GM21526 (cell line): Measurements from ENCODE around the gene FLT1.

Experiments
- ATAC-seq: cut with Tn5 transposase; IDR thresholded peaks from one replicate; pipeline ENCODE4 v1.9.1; 2021; ENCODE audit warnings: moderate library complexity; ENCODE audit not compliant: unreplicated experiment, low FRiP score

FLT1 gene

DNA sequence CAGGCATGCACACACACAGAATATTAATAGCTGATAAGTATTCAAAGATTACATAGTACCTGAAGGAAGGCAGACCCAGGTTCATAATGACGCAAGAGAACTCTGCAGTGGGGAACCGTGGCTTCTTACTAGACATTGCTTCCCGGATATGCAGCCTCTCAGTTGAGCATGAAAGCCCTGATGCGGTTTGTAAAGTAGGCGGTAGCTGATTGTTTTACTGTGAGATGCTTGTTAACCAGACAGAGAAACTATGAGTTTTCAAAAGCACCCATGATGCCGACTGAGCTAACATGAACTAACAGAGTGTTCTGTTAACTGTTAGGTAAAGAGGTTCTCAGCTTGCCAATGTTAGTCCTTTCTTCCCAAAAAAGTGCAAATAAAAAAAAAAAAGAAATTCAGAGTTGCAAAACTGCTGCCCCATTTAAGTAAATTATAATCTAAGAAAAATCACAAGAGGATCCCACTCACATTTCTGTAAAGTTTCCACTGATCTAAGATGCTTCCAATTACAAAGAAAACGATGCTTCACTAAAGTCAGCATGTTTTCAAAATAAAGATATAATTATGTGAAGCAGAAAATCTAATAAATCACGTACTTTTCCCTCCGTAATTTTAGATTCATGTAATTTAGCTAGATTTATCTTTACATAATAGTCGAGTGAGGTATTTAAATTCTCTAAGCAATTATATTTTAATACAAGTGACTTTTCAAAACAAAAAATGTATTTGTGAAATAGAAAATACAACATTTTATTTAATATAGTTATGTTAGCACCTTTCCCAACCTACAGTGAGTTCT is 2.2 kb downstream of the FLT1 start:
- no peak for ATAC-seq

DNA sequence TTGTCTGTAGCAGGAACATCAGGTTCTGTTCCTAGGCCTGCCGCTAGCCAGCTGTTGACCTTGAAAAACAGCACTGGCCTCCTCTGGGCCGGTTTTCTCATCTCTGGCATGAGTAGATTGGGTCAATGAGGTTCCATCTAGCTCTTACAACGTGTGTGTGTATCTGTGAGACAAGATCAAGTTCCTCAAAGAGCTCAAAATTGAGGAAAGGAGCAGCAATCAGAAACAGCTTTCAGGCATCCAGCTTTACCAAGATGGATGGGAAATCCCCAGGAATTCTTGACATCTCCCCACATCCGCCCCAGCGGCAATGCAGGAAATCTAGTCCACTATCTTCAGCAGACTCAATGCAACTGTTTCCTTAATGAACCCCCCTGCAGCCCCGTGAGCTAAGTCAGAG is 4.9 kb downstream of the FLT1 start:
- no peak for ATAC-seq

DNA sequence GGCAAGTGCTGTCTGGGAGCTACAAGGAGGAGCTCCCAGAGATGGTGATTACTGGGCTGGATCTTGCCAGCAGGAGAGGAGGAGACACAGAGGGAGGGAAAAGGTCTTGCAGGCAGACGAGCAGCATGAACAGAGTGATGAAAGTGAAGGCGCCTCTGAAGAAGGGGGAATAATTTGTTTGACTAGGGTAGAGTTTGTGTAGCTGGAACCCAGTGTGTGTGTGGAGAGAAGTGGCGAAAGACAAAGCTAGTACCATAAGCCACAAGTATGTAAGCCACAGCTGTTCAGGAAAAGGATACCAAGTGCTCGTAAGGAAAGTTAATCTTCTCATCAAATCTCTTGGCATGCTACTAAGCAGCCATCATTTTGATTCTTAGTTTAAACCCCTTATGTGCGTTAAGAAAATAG is 5.4 kb downstream of the FLT1 start:
- ATAC-seq: no peak

DNA sequence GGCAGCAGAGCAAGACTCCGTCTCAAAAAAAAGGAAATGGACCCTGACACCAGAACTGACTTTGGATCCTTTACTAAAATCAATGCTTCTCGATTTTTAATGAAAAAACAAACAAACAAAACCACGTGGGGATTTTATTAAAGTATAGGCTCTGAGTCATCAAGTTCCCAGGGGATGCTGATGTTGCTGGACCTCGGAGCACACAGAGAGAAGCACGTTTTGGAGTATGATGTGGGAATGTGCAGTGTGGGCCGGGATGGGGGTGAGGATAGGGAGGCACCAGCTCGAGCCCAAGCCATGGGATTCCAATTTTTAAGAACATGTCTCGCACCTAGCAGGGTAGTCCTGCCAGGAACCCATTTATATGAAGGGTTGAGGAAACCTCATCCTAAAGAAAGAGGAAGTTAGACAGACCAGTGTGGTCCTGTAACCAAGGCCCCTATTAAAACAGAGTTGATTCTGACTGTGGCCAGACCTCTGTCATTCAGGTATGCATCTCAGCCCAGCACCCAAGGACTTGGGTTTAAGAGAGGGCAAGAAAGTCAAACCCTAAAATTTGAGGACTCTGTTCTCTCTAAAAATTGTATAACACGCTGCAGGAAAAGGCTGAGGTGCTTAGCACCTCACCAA is 6.4 kb downstream of the FLT1 start:
- no peak for ATAC-seq

DNA sequence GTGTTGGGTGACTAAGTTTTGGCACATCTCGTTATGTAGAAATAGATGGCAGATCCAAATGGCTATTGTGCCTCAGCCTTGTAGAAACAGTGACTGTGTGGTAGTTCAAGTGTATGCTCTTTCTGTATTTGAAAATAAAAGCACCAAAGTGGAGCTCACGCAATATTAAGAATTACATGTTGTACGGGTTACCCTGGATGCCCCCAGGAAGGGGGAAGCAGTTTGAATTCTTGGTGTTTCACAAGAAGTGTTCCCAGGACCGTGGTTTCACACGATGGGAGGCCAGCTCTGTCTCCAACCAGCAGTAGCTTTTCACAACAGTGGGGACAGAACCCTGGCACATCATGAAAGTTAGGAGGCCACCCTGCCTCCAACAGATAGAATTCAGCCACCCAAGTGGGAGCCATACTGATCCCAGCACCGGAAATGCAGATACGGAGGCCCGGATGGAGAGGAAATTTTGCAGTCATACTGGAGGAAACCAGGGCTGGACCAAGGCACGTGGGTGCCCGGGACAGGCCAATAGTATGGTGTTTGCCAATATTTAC is 8.9 kb downstream of the FLT1 start:
- ATAC-seq: no peak

DNA sequence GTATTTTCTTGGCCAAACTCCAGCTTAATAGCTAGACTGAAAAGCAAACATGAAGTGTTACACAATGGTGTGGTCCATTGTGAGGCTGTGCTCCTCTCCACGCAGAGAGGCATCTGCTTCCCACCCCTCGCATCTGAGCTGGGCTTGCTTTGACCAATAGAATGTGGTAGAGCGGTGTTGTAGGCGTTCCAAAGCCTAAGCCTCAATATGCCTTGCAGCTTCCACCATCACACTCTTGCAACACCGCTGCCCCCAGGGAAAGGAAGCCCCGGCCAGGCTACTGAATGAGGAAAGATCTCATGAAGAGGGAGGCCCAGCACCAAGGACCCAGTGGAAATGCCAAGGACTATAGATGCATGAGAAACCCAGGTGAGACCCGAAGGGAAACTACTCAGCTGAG is 9.4 kb downstream of the FLT1 start:
- no peak for ATAC-seq

DNA sequence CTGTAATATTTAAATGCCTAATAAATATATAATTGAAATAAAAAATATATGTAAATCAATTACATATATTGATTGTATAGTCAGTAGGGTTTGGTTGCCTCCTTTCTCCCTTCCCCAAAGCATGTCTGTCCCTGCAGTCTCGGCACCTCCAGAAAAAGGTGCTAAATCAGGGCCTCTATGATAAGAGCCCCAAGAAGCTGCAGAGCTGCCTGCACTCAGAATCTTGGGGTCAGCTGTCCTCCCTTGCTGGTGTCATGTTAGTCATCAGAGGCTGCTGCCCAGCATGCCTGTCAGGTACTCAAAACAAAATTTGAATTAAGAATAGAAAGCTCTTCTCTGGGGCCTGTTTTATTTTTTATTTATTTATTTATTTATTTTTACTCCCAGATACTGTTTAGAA is 9.8 kb downstream of the FLT1 start:
- ATAC-seq: no peak

DNA sequence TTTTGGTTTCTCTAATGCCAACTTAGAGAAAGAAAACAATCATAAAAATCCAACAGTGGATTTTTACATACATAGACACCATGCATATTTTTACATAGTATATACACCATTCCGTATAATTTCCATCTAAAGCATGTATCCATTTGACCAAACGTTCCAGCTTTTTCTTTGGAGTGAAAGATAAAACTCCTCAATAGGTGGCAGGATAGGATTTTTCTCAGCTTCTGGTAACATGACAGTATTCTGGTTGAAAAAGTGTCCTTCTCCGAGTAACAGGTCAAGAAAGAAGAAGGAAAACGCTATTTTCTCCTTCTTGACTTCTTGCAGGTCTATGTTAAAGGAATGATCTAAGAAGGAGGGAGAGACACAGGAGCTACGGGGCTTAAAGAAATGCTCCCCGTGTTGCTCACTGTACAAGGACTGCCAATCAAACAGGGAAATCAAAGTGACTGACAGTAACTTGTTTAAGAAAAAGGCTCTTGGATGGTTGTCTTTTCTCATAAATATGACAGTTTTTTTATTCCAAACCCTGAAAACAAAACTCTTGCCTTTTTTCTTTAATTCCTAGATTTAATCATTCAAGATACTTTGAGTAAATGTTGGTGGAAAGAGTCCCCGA is 11.5 kb downstream of the FLT1 start:
- no peak for ATAC-seq

DNA sequence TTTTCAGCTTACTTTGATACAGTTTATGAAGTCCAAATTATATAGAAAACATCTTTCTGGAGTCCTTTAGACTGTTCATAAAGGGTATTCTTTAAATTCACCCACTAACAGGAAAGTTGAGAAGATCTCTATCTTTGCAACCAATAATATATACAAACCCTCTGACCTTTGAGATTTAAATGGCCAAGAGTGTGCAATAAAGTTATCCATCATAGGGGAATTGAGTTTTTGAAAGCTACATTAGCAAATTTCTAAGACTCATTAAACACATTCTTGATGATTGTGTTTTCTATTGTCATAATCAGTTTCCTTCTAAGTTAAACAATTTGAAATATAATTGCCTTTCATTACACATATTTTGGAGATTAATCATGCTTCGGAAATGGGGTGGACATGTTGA is 15.9 kb downstream of the FLT1 start:
- ATAC-seq: no peak

DNA sequence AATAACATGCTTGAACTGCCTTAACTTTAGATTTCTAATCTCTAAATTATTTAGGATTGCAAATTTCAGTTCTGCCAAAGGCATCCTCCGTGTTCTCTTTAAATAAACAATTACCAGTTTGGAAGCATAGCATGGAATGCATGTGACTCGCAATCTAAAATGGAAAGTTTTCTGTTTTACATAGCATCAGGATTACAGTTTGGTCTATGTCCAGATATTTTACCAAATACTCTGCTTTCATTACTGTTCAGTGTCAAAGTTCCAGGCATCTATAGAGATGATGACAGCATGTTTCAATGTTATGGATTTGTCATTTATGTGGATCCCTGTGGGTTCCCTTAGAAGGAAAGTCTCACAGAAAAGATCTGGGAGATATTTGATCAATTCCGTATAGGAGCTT is 16.8 kb downstream of the FLT1 start:
- ATAC-seq: no peak

DNA sequence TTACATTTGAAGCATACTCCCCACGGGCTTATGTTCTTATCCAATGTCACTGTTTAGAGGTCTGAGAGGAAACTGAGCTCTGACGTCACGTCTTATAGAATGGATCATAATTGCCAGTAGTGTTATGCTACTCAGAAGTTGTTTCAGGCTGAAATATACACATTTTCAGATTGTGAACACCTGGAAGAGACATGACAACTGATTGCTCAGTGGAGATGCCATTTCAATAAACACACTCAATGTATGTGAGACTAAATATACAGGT is 17.3 kb downstream of the FLT1 start:
- ATAC-seq: no peak

DNA sequence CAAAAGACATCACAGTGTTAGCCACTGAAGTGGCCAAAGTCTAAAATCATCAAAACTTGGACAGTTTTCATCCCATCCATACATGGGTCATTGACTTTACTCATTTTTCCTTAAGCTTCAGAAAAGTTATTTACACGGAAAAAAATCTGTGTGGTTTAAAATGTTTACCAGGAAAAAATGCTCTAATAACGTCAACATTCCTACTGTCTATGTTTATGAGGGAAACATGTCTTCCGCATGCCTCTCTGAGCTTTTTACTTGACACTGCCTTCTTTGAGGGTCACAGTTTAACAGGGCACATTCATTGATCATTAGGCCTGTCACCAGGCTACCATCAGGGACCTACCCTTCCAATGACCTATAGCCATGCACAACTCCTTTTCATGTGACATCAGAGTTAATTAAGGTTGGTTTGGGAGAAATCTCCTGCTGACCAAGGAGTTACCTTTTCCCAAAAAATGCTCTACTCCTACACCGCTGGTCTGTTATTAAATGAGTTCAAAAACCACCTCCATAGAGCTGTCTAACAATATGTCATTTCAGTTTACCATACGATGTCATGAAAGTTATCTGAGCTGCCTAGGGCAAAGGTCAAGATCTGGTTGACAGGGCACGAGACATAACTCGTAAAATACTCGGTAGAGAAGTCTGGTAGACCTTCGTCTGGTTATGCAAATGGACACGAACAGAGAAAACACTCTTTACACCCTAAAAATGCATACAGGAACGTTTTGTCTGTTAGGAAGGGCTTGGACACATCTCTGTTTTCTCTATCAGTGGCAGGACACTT is 17.8 kb downstream of the FLT1 start:
- ATAC-seq: no peak

DNA sequence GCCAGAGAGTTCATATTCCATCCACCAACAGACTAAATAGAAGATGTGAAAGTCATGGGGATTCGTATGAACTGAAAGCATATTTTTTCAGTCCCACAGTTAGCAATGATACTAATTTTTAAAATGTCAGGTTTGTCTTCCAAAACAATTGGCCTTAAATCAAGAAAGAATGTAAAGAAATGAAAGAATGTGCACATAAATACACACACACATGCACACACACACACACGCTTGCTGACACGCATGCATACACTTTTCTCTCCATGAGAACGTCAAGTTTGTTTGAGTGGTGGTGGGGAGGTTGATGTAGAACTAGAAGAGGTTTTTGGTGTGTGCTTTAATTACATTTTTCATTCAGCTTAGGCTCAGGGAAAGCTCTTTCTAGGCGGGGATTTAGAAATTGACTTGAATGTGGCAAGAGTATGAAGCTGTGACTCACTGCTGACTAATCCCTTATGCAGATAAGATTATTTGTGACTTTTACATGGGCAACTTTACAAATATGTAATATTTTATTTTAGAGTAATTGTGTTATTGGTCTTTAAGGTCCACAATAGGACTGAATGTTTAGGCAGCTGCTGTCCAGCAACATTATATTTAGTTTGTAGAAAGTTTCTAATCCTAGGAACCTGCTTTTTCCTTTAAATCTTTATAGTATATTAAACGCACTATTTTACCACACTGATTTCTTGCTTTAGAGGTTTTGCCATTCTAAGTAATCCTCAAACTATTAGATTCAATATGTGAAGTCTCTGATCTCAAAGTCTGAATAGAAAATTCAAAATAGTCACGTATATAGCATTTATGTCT is 18.8 kb downstream of the FLT1 start:
- ATAC-seq: no peak

DNA sequence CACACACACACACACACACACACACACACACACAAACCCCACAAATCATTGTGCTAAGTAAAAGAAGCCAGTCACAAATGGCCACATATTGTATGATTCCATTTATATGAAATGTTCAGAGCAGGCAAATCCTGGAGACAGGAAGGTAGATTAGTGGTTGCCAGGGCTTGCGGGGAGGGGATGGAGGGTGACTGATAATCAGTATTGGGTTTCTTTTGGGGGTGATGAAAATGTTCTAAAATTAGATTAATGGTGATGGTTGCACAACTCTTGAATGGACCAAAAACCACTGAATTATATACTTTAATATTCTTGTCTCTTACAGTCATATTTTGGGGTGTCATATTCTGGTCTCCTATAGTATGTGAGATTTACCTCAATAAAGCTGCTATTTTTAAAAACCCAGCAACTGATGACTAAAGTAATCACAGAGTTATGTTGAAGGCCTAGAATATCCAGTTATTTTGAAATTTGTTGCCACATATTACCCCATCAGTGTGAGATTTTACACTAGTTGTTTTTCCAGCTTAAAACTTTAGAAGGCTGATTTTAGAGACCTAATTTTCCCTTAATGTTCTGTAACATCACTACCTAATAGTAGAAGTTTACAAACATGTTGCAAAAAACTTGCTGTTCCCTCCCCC is 20.3 kb downstream of the FLT1 start:
- ATAC-seq: no peak

DNA sequence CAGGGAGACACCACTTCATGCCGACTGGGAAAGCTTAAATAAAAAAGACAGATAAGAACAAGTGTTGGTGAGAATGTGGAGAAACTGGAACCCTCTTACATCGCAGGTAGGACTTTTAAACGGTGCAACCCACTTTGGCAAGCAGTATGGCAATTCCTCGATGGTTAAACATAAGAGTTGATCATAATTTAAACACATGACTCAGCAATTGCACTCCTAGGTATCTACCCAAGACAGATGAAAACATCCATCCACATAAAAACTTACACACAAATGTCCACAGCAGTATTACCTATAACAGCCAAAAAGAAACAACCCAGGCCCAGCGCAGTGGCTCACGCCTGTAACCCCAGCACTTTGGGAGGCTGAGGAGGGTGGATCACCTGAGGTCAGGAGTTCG is 21.9 kb downstream of the FLT1 start:
- no peak for ATAC-seq

DNA sequence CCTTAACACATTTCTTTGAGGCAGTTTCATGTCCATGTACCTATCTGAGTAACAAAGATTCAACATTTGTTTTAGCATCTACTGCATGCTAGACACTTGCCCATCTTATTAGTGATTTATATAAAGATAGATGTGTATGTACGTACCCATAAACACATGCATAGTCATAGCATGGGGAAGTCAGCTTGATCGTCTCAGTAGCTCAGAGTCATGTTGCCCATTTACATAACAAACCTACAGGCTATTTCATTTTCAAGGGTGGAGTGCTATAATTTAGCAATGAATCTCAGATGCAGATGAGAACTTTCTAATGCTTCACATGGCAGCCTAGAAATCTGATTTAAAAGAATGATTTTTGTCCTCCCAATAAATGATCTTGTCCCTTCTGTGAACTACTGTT is 23.5 kb downstream of the FLT1 start:
- ATAC-seq: no peak

DNA sequence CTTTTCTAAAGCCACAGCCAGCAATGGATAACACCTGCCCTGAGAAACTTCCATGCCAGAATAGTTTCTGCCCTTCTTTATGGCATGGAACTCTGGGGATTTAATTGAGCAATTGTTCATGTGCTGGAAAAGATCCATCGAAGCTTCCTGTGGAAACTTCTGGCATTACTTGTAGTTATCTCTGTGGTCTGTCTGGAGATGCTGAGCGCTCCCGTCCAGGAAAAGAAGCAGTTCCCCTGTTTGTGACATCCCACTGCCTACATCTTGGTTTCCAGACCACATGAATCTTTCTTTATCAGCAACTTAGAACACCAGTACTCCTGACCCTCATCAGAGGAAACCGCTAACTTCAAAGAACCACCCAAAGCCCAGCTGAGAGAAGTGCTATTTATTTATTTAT is 24.6 kb downstream of the FLT1 start:
- ATAC-seq: no peak

DNA sequence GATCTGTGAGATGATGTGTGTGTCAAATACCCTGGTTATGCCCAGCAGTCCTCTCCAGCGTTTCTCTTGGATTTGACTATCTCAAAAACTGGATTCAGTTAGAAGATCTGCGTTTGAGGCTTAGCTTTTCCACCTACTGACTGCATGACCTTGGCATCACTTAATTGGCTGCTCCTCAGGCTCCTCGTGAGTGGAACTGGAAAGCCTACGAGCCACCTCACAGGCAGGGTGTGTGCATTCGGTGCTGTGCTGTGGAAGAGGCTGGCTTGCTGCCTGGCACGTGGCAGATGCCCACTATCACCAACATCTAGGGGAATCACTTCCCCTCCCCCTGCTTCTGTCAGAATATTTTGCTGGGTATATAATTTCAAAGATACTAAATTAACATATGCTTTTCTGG is 25.6 kb downstream of the FLT1 start:
- ATAC-seq: no peak

DNA sequence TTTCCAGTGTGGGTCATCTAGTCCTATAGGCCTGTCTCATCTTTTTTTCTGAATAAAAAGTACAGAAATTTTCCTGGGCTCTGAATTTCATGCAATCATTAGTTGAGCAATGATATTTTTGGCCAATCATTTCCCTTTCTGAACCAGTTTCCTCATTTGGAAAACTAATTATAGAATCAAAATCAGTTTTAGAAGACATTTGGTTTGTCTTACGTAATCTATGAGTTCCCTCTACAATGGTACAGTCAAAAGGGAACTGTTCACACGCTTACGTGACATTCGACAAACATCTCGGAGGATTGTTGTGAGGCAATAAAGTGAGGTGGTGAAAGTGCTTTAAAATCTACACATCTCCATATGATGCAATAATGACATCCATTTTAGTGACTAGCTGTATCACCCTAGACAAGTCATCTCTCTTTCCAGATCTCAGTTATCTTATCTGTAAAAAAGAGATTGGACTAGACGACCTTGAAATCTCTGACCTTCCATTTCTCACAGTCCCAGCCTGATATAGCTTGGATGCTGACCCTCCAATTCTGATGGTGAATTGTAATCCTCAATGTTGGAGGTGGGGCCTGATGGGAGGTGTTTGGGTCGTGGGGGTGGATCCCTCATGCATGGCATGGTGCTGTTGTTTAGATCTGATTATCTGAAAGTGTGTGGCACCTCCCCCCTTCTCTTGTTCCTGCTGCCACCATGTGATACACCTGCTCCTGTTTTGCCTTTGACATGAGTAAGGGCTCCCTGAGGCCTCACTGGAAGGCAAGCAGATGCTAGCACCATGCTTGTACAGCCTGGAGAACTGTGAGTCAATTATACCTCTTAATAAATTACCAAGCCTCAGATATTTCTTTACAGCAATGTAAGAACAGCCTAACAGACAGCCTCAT is 26.7 kb downstream of the FLT1 start:
- ATAC-seq: no peak
